Measurements from ENCODE around the gene PDGFB.

Gene PDGFB

GRCh38 chr22:39238561-39238960 is 6.2 kb downstream of the PDGFB start:
- Histone ChIP-seq H3K27ac (ENCODE audit: low read depth, low read length) (no peak overlapping the region), H2AFZ (ENCODE audit: low read length, unreplicated experiment) (no peak overlapping the region), H3K79me2 (ENCODE audit: control insufficient read depth, insufficient read depth, low read length, unreplicated experiment) (no peaks in the 10 kb centered on the region), H3K4me1 (ENCODE audit: control insufficient read depth, insufficient read depth, low read length, unreplicated experiment) (no peaks in the 10 kb centered on the region), H3K27me3 (ENCODE audit: insufficient read depth, low read length) (peaks cover 18% of the 10 kb centered on the region; the same call in 1 of the 2 replicates), H3K4me3 (ENCODE audit: low read depth, low read length) (no peak overlapping the region), H3K36me3 (ENCODE audit: insufficient read depth, low read length) (no peaks in the 10 kb centered on the region)

- no peak overlapping the region for H2AFZ ChIP-seq (ENCODE audit: low read length, unreplicated experiment)
- no peaks in the 10 kb centered on the region for H3K4me1 ChIP-seq (ENCODE audit: control insufficient read depth, insufficient read depth, low read length, unreplicated experiment)
- no peaks in the 10 kb centered on the region for H3K79me2 ChIP-seq (ENCODE audit: control insufficient read depth, insufficient read depth, low read length, unreplicated experiment)
- no peak overlapping the region for H3K4me3 ChIP-seq (ENCODE audit: low read depth, low read length)
- no peaks in the 10 kb centered on the region for H3K36me3 ChIP-seq (ENCODE audit: insufficient read depth, low read length)
- H3K27ac ChIP-seq (ENCODE audit: low read depth, low read length), result no peak overlapping the region
- peaks cover 13% of the 10 kb centered on the region; the same call in 1 of the 2 replicates for H3K27me3 ChIP-seq (ENCODE audit: insufficient read depth, low read length)
Observed at GRCh38 chr22:39238101-39238466, 6.7 kb downstream of the PDGFB start.

- peaks cover 7% of the 10 kb centered on the region; the same call in 1 of the 2 replicates for H3K27me3 ChIP-seq (ENCODE audit: insufficient read depth, low read length)
- no peaks in the 10 kb centered on the region for H3K36me3 ChIP-seq (ENCODE audit: insufficient read depth, low read length)
- no peak overlapping the region for H3K27ac ChIP-seq (ENCODE audit: low read depth, low read length)
- no peak overlapping the region for H2AFZ ChIP-seq (ENCODE audit: low read length, unreplicated experiment)
- H3K4me1 ChIP-seq (ENCODE audit: control insufficient read depth, insufficient read depth, low read length, unreplicated experiment), result no peaks in the 10 kb centered on the region
- no peaks in the 10 kb centered on the region for H3K79me2 ChIP-seq (ENCODE audit: control insufficient read depth, insufficient read depth, low read length, unreplicated experiment)
- H3K4me3 ChIP-seq (ENCODE audit: low read depth, low read length), result no peak overlapping the region
Observed at GRCh38 chr22:39237318-39238100, 7.3 kb downstream of the PDGFB start.

- Histone ChIP-seq H3K27ac (ENCODE audit: low read depth, low read length) (no peak overlapping the region), H3K4me1 (ENCODE audit: control insufficient read depth, insufficient read depth, low read length, unreplicated experiment) (no peaks in the 10 kb centered on the region), H3K27me3 (ENCODE audit: insufficient read depth, low read length) (peaks cover 2% of the 10 kb centered on the region; the same call in 1 of the 2 replicates), H3K4me3 (ENCODE audit: low read depth, low read length) (no peak overlapping the region), H3K79me2 (ENCODE audit: control insufficient read depth, insufficient read depth, low read length, unreplicated experiment) (no peaks in the 10 kb centered on the region), H2AFZ (ENCODE audit: low read length, unreplicated experiment) (no peak overlapping the region), H3K36me3 (ENCODE audit: insufficient read depth, low read length) (no peaks in the 10 kb centered on the region)
Observed at GRCh38 chr22:39236321-39237317, 8.2 kb downstream of the PDGFB start.

- Histone ChIP-seq H3K4me1 (ENCODE audit: control insufficient read depth, insufficient read depth, low read length, unreplicated experiment) (no peaks in the 10 kb centered on the region), H2AFZ (ENCODE audit: low read length, unreplicated experiment) (no peak overlapping the region), H3K27ac (ENCODE audit: low read depth, low read length) (no peak overlapping the region), H3K79me2 (ENCODE audit: control insufficient read depth, insufficient read depth, low read length, unreplicated experiment) (no peaks in the 10 kb centered on the region), H3K4me3 (ENCODE audit: low read depth, low read length) (no peak overlapping the region), H3K27me3 (ENCODE audit: insufficient read depth, low read length) (no peaks in the 10 kb centered on the region), H3K36me3 (ENCODE audit: insufficient read depth, low read length) (no peaks in the 10 kb centered on the region)
Observed at GRCh38 chr22:39234867-39235687, 9.7 kb downstream of the PDGFB start.

- Histone ChIP-seq H3K4me3 (ENCODE audit: low read depth, low read length) (no peak overlapping the region), H3K79me2 (ENCODE audit: control insufficient read depth, insufficient read depth, low read length, unreplicated experiment) (no peaks in the 10 kb centered on the region), H2AFZ (ENCODE audit: low read length, unreplicated experiment) (no peak overlapping the region), H3K27me3 (ENCODE audit: insufficient read depth, low read length) (no peaks in the 10 kb centered on the region), H3K36me3 (ENCODE audit: insufficient read depth, low read length) (no peaks in the 10 kb centered on the region), H3K27ac (ENCODE audit: low read depth, low read length) (no peak overlapping the region), H3K4me1 (ENCODE audit: control insufficient read depth, insufficient read depth, low read length, unreplicated experiment) (no peaks in the 10 kb centered on the region)
Observed at GRCh38 chr22:39234472-39234787, 10.4 kb downstream of the PDGFB start.

- H3K4me1 ChIP-seq (ENCODE audit: control insufficient read depth, insufficient read depth, low read length, unreplicated experiment), result no peaks in the 10 kb centered on the region
- no peak overlapping the region for H3K4me3 ChIP-seq (ENCODE audit: low read depth, low read length)
- H3K36me3 ChIP-seq (ENCODE audit: insufficient read depth, low read length), result no peaks in the 10 kb centered on the region
- no peaks in the 10 kb centered on the region for H3K79me2 ChIP-seq (ENCODE audit: control insufficient read depth, insufficient read depth, low read length, unreplicated experiment)
- no peaks in the 10 kb centered on the region for H3K27me3 ChIP-seq (ENCODE audit: insufficient read depth, low read length)
- H2AFZ ChIP-seq (ENCODE audit: low read length, unreplicated experiment), result no peak overlapping the region
- no peak overlapping the region for H3K27ac ChIP-seq (ENCODE audit: low read depth, low read length)
Observed at GRCh38 chr22:39233710-39234471, 10.9 kb downstream of the PDGFB start.

- no peaks in the 10 kb centered on the region for H3K36me3 ChIP-seq (ENCODE audit: insufficient read depth, low read length)
- H2AFZ ChIP-seq (ENCODE audit: low read length, unreplicated experiment), result no peak overlapping the region
- no peaks in the 10 kb centered on the region for H3K79me2 ChIP-seq (ENCODE audit: control insufficient read depth, insufficient read depth, low read length, unreplicated experiment)
- H3K4me1 ChIP-seq (ENCODE audit: control insufficient read depth, insufficient read depth, low read length, unreplicated experiment), result no peaks in the 10 kb centered on the region
- H3K4me3 ChIP-seq (ENCODE audit: low read depth, low read length), result no peak overlapping the region
- no peaks in the 10 kb centered on the region for H3K27me3 ChIP-seq (ENCODE audit: insufficient read depth, low read length)
- H3K27ac ChIP-seq (ENCODE audit: low read depth, low read length), result no peak overlapping the region
Observed at GRCh38 chr22:39232806-39233709, 11.7 kb downstream of the PDGFB start.

- Histone ChIP-seq H3K36me3 (ENCODE audit: insufficient read depth, low read length) (no peaks in the 10 kb centered on the region), H3K79me2 (ENCODE audit: control insufficient read depth, insufficient read depth, low read length, unreplicated experiment) (no peaks in the 10 kb centered on the region), H2AFZ (ENCODE audit: low read length, unreplicated experiment) (no peak overlapping the region), H3K4me3 (ENCODE audit: low read depth, low read length) (no peak overlapping the region), H3K27me3 (ENCODE audit: insufficient read depth, low read length) (no peaks in the 10 kb centered on the region), H3K4me1 (ENCODE audit: control insufficient read depth, insufficient read depth, low read length, unreplicated experiment) (no peaks in the 10 kb centered on the region), H3K27ac (ENCODE audit: low read depth, low read length) (no peak overlapping the region)
Observed at GRCh38 chr22:39232246-39232645, 12.5 kb downstream of the PDGFB start.
